GM19193 (cell line): ENCODE data around the gene CCDC12.

Source experiments
- POLR2A ChIP-seq: IDR thresholded peaks from 4 replicates; pipeline ENCODE4 v1.6.1; 2011; ENCODE audit not compliant: insufficient read depth, insufficient read length; ENCODE audit errors: extremely low read depth

Gene CCDC12

DNA sequence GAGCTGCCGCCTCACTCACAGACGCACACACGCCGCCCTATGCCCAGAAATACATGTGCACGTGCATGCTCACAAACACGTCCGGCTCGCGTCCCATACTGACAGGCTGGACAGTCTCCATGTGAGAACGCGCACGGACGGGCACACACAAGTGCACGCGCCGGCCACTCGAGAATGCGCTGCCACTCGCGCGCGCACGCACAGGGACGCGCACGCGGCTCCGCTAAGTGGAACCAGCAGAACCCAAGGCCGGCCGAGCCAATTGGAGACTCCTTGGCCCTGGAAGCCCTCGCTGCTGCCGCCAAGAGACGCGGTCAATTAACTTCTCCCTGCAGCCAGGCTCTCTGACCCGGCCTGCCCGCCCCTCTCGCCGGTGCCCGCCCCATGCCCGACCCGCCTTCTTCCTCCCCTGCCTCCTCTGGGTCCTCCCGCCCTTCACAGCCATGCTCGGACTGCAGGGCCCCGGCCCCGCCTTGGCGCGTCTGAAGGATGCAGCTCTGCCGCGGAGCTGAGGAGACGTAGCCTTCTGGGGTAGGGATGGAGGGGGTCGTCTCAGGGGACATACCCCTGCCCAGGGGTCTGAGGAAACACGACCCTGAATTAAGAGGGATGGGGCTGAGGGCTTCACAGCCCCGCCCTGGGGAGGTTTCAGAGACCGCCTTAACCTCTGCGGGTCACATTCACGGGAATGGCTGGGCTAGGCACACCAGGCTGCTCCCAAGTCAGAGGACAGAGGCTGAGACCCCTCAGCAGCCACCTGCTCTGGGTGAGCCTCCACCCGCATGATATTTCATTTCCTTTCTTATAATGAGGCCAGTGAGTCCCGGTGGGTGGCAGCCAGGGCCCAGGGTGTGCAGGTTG is 84.0 kb downstream of the CCDC12 start:
- TF ChIP-seq POLR2A = no peak

DNA sequence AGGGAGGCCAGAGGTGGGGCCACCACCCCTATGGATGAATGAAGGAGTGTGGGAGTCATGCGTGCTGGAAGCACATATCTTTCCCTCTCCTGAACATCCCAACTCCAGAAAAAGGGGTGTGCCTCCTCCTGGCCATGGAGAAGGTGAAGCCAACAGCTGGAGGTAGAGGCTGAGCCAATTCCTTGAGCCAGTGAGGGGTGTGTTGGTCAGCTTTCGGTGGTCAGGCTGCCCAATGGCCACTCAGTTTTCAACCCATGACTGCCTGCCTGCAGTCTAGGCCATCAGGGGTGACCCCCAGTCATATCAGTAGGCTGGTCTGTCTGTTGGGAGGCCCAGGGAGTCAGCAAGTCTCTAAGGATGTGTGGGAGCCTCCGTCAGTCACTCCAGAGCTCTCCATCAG is 85.4 kb downstream of the CCDC12 start:
- no peak for TF ChIP-seq POLR2A

DNA sequence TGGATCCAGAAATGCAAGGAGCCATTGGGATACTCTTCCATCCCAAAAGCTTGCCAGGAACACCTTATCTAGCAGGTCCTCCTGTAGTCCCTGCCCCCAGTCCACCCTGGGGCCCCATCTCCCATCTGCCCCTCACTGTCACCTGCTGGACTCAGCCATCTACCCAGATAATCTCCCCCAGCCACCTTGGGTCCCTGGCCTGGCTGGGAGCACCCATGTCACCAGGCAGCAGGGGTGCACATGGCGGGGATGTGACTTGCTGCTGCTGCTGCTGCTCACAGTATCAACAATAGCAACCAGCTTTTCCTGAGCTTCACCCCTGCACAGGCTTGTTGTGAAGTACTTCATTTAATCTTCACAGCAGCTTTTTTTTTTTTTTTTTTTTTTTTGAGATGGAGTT is 86.4 kb downstream of the CCDC12 start:
- no peak for TF ChIP-seq POLR2A

DNA sequence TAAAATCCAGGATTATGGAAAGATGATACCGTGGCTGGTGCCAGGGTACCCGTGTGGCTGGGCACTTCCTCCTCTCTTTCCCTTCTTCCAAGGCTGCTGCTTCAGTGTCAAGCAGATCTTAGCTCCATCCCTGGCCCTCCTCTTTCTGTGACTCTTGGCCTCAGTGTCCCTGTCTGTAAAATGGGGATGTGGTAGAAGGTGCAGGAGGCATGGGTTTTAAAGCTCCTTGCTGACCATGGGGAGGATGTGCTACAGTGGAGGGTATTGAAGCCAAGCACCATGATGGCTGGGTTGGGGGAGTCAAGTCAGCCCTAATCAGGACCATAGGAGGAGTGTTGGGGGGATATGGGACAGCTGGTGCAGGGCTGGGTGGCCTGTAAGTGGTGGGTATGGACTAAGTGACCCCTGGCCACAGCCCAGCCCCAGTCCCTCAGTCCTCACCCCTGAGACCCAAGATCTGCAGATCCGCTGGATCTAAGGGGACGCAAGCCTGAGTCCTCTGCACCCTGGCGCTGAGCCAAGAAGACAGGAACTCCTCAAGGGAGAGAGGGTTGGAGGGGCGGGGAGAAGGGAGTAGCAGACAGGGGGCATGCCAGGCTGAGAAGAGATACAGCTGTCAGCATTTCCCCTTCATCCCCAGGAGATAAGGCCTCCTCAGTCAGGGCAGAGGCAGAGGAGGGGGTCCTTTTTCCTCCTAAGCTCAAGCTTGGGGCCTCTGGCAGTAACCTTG is 87.0 kb downstream of the CCDC12 start:
- TF ChIP-seq POLR2A = no peak

DNA sequence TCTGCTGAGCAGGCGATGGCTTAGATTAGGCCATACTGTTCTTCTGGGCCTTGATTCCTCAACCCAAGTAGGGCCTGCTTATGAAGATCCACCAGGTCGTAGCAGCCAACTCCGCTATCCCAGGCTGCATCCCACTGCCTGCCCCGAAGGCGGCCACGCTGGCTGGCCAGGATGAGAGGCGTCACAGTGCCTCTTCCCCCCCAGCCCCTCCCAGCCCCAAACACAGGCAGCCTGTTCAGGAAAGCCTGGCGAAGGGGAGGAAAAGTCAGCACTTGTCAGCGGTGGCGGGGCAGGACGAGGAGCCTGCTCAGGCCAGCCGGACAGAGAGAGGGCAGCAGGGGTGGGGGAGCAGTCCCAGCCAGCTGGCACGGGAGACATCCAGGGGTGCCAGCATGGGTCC is 87.8 kb downstream of the CCDC12 start:
- no peak for TF ChIP-seq POLR2A

DNA sequence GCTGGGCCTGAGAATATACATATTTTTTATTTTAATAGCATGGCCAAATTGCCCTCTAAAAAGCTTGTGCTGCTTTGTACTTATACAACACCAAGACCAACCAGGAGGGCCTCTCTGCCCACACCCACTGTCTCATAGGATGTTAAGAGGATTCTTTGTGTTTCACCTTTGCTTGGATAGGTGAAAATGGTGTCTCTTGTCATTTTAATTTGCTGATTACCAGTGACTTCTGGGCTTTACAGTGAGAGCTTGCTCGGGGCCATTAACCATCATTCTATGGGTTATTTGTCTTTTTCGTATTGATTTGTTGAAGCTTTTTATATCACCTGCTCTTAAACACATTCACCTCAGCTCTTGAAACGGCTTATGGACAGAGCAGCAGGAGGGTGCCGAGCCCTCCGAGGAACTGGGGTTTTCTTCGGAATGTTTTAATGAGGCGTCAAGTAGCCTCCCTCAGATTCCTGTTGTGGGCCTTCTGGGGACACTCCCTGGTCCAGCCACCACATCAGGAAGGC is 88.5 kb downstream of the CCDC12 start:
- TF ChIP-seq POLR2A = no peak

DNA sequence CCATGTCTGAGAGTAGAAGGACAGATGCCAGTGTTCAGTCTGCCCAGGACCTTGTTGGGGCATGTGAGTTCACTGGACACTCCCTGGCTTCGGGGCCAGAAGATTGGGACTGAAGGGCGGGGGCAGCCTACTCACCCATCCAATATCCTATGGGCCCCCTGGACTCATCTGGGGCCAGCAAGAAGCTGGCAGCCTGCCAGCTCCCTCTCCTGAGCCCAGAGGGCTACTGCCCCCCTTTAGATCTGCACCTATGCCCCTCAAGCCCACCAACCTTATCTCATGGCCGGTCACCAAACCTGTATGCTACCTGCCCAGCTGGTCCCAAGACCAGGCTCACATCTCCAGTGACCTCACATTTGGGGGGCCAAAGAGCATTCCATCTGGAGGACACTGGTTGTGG is 90.9 kb downstream of the CCDC12 start:
- no peak for TF ChIP-seq POLR2A

DNA sequence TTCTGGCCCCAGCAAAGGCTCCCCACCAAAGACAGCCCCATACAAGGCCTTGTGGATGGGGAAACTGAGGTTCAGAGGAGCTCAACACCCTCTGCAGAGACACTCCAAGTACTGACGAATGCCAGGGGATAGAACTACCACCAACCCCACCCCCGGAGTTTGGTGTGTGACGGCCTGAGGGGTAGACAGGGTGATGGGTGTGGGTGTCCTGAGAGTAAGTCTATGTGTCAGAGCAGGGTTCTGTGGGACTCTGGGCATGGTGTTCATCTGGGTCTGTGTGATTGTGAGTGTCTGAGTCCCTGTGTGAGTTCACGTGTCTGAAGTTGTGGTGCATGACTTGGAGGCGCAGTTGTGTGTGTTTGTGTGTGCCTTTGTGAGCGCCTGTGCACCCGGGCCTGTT is 91.6 kb downstream of the CCDC12 start:
- TF ChIP-seq POLR2A = no peak

DNA sequence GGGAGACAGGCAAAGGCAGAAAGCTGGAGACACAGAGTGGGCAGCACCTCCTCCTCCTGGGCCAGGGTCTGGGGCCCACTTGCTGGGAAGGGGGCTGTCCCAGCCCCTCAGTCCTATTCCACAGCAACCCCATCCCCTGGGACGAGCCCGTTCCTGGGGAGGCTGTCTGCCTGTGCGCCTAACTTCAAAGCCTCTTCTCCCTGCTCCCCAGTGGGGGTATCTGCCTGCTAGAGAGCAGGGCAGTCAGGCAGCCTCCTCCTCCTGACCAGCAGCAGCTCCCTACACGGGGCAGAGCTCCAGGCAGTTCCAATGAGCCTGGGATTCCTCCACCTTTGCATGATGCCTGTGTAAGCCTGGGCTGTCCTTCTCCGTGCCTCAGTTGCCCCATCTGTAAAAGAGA is 92.1 kb downstream of the CCDC12 start:
- no peak for TF ChIP-seq POLR2A

DNA sequence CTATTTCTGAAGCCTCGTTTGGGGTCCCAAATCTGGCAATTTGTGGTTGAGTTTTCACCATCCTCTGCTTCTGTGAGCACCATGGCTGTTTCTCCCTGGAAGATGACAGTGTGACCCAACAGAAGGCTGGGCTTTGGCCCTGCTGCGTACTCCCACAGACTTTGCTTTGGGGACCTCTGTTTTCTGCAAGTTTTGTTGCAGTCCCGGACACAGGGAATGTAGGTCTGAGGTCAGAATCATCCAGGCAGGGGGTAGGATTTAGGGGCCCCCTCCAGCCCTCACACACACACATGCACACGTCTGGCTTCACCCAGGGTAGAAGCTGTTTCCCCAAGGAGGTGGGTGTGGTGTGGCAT is 92.7 kb downstream of the CCDC12 start:
- TF ChIP-seq POLR2A = no peak

DNA sequence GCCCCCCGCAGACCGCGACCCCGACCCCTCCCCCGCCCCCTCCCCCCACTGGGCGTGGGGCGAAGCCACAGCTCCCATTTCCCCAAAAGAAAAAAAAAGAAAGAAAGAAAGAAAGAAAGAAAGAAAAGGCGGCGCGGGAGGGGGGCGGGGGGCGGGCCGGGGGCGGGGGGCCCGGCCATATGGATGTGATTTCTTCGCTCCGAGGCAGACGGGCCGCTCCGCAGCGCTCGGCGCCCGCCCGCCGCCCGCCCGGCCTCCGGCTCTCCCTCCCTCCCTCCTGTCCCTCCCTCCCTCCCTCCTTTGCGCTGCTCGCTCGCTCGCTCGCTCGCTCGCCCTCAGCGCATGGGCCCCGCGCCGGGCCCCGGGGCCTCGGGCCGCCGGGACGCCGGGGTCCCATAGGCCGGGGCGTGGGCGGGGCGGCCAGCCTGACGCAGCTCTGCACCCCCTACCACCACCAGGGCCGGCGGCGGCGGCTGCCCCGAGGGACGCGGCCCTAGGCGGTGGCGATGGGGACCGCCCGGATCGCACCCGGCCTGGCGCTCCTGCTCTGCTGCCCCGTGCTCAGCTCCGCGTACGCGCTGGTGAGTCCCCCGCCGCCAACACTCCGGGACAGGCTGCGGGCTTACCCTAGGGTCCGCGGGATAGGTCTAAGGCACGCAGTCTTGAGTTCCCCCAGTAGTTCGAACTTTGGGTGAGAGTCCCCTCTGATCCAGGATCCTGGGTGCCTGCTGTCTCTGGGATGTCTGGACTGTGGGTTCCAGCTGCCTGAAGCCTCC is 93.3 kb downstream of the CCDC12 start:
- TF ChIP-seq POLR2A = no peak

DNA sequence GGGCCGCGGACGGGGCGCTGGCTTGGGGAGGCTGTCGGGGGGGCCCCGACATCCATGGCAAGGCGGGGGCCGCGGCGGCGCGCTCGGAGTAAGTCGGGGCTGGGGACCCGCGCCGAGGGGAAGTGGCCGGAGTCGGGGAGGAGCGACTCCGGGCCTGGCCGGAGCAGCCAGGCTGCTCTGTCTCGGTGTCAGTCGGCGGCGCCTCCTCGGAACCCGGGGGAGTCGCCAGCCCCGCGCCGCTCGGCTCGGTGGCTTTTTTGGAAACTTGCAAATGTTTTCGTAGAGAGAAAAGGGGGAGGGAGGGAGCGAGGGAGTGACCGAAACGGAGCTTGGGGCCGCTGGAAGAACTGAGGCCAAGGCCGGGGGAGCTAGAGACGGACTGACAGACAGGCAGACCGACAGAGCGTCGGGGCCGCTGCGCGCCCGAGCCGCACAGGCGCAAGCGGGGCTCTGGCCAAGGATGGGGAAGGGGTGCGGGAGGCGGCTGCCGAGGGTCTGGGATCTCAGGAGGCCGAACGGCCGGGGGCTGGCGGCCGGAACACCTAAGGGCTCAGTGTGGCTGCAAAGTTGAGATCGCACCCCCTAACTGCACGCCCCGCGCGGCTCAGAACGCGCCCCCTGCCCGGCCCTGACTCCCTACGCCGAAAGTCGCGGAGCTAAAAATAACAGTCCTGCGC is 94.0 kb downstream of the CCDC12 start:
- TF ChIP-seq POLR2A = no peak

DNA sequence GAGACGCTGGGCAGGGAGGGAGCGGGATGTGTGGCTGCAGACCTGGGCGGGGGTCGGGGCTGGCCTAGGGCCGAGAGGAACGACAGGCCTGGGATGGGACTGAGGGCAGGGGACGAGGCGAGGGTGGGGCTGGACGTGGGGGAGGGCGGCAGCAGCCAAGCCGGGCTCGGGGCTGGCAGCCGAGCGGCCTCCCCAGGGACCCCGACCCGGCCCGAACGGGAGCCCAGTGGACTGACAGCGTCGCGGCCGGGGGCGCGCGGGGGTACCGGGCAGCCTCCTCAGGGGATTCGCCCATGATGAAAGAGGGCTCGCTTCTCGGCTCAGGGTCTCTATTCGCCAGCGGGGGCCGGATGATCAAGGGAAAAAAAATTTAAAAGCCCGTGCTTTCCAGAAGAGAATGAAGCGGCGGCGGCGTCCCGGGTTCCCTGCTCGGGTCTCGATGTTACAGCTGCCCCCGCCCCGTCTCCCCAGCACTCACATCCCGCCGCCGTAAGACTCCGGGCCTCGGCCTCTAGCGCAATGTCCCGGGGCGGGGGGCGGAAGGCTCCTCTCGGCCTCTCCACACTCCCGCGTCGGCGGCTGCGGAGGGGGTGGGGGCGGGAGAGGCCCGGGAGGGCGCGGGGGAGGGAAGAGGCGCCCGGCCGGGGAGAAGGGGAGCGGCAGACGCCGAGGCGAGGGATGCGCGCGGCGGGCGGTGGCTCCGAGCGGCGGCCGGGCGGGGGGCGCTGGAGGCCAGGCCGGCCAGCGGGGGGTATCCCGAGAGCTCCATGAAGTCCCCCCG is 94.8 kb downstream of the CCDC12 start:
- no peak for TF ChIP-seq POLR2A
